Gastrocnemius medialis (tissue), 4 donors: ENCODE data around the gene SPATA31E1. TPM values are rescaled to one million over a fixed set of nuclear protein-coding genes. Genes with fewer than 3 reads are reported as not detected.

Experiments
- ATAC-seq, 2 donors: fragments of 150-250 bp; one replicate each; pipeline ENCODE4 v1.9.1; 2016
- DNase-seq, 2 donors: peaks; one replicate each; pipeline ENCODE4 v3.0.0-alpha.2; 2019
- H3K27ac ChIP-seq, 4 donors: fragments of 200-600 bp; sonication (generic); 1 replicate in 1 of 4; 2 replicates in 3 of 4; pipeline ENCODE4 v1.5.1; 2016 to 2018; ENCODE audit warnings: mild to moderate bottlenecking in 2 of 4, moderate library complexity in 1 of 4
- H3K27me3 ChIP-seq, 3 donors: fragments of 200-600 bp; sonication (generic) in 2 of 3; 1 replicate in 1 of 3; 2 replicates in 2 of 3; pipeline versions ENCODE4 v1.5.1 to v1.6.0; 2016 to 2019; ENCODE audit warnings: mild to moderate bottlenecking in 1 of 3, moderate library complexity in 1 of 3
- H3K36me3 ChIP-seq, 2 donors: fragments of 200-600 bp; sonication (generic) in 1 of 2; one replicate each; pipeline ENCODE4 v1.5.1; 2017 to 2018
- H3K4me1 ChIP-seq, 2 donors: fragments of 200-600 bp; sonication (generic) in 1 of 2; one replicate each; pipeline ENCODE4 v1.5.1; 2016 to 2017; ENCODE audit warnings: mild to moderate bottlenecking in 2 of 2
- H3K4me3 ChIP-seq, 4 donors: fragments of 200-600 bp; sonication (generic) in 3 of 4; 1 replicate in 1 of 4; 2 replicates in 3 of 4; pipeline ENCODE4 v1.5.1; 2016 to 2019; ENCODE audit warnings: mild to moderate bottlenecking in 2 of 4
- H3K9me3 ChIP-seq, 3 donors: fragments of 200-600 bp; sonication (generic) in 2 of 3; 1 replicate in 1 of 3; 2 replicates in 2 of 3; pipeline ENCODE4 v1.5.1; 2016 to 2019
- CTCF ChIP-seq, 5 experiments: fragments of 450-650 bp in 3 of 5; fragments of 200-600 bp in 2 of 5; sonication (generic) in 2 of 5; IDR thresholded peaks in 4 of 5; conservative IDR thresholded peaks in 1 of 5; 1 replicate in 4 of 5; 2 replicates in 1 of 5; pipeline ENCODE4 v1.5.1; 2016 to 2019; ENCODE audit warnings: antibody characterized with exemption in 5 of 5, mild to moderate bottlenecking in 3 of 5, moderate library complexity in 3 of 5
- POLR2A ChIP-seq, 2 donors: fragments of 450-650 bp; IDR thresholded peaks; one replicate each; pipeline ENCODE4 v1.6.1; 2017; ENCODE audit warnings: antibody characterized with exemption in 2 of 2, mild to moderate bottlenecking in 2 of 2, moderate library complexity in 2 of 2
- in situ Hi-C, 4 donors: fragments of 200-750 bp; cut with MboI; loops; one replicate each; pipeline versions ENCODE4 v1.15.0 to v1.8.0; 2017; ENCODE audit warnings: low sequenced_read_pairs in 4 of 4
- intact Hi-C: fragments of 100-400 bp; cut with DNase I; formaldehyde crosslinking; loops from one replicate; pipeline ENCODE4 v1.15.1; 2023; ENCODE audit warnings: low total_unique reads
- total RNA-seq, 4 donors: library from RNA; depleted of rRNA; stranded (reverse); fragments of >200 nt; gene quantifications; one replicate each; pipeline versions ENCODE4 v1.1.0 to v1.2.3, GENCODE V29; 2016

Gene SPATA31E1
- total RNA-seq, result not detected

GRCh38 chr9:87882627-87883026 is at the start of gene SPATA31E1:
SPATA31E1 (plus strand) TSS chr9:87882877; CDS start chr9:87882892, 15 bp downstream.
- no peaks in the 10 kb centered on the region for H3K9me3 ChIP-seq
- no peak within 1 kb of the TSS for H3K4me3 ChIP-seq
- no peaks in the 10 kb centered on the region for H3K36me3 ChIP-seq
- DNase-seq (no peak), ATAC-seq (no peak)
- no peaks in the 10 kb centered on the region for H3K4me1 ChIP-seq
- H3K27me3 ChIP-seq, result no peaks in the 10 kb centered on the region
- in situ Hi-C loops (no loop called here), intact Hi-C loops (no loop called here)
- no peak within 1 kb of the TSS for H3K27ac ChIP-seq
- TF ChIP-seq CTCF (IDR thresholded peaks at IDR 0.05 in 4 of 5, conservative IDR thresholded peaks at IDR 0.05 in 1 of 5), result no peak
- TF ChIP-seq POLR2A (IDR thresholded peaks at IDR 0.05), result no peak

- H3K36me3 ChIP-seq, result no peaks in the 10 kb centered on the region
- H3K27me3 ChIP-seq, result no peaks in the 10 kb centered on the region
- no peak overlapping the region for H3K4me3 ChIP-seq
- DNase-seq (no peak), ATAC-seq (no peak)
- no peaks in the 10 kb centered on the region for H3K9me3 ChIP-seq
- no peak overlapping the region for H3K27ac ChIP-seq
- in situ Hi-C loops (no loop called here), intact Hi-C loops (no loop called here)
- no peaks in the 10 kb centered on the region for H3K4me1 ChIP-seq
- TF ChIP-seq POLR2A (IDR thresholded peaks at IDR 0.05) (no peak), CTCF (IDR thresholded peaks at IDR 0.05 in 4 of 5, conservative IDR thresholded peaks at IDR 0.05 in 1 of 5) (no peak)
These were observed 48.3 kb upstream of the SPATA31E1 start for GRCh38 chr9:87834357-87834756.

- H3K27me3 ChIP-seq, result no peaks in the 10 kb centered on the region
- TF ChIP-seq CTCF (IDR thresholded peaks at IDR 0.05 in 4 of 5, conservative IDR thresholded peaks at IDR 0.05 in 1 of 5), result no peak
- no peak for TF ChIP-seq POLR2A (IDR thresholded peaks at IDR 0.05)
- H3K36me3 ChIP-seq, result no peaks in the 10 kb centered on the region
- in situ Hi-C loops (no loop called here), intact Hi-C loops (no loop called here)
- ATAC-seq (no peak), DNase-seq (no peak)
- H3K27ac ChIP-seq, result no peak overlapping the region
- H3K4me3 ChIP-seq, result no peak overlapping the region
- no peaks in the 10 kb centered on the region for H3K4me1 ChIP-seq
- H3K9me3 ChIP-seq, result no peaks in the 10 kb centered on the region
These were observed 46.1 kb upstream of the SPATA31E1 start for GRCh38 chr9:87836536-87836935.

- H3K4me3 ChIP-seq, result no peak overlapping the region
- intact Hi-C loops (no loop called here), in situ Hi-C loops (no loop called here)
- no peaks in the 10 kb centered on the region for H3K9me3 ChIP-seq
- no peak for TF ChIP-seq POLR2A (IDR thresholded peaks at IDR 0.05)
- TF ChIP-seq CTCF (IDR thresholded peaks at IDR 0.05 in 4 of 5, conservative IDR thresholded peaks at IDR 0.05 in 1 of 5), result no peak
- H3K27me3 ChIP-seq, result no peaks in the 10 kb centered on the region
- H3K36me3 ChIP-seq, result no peaks in the 10 kb centered on the region
- no peaks in the 10 kb centered on the region for H3K4me1 ChIP-seq
- no peak overlapping the region for H3K27ac ChIP-seq
- DNase-seq, result no peak
- ATAC-seq, result no peak
These were observed 45.5 kb upstream of the SPATA31E1 start for GRCh38 chr9:87836951-87837705.

GRCh38 chr9:87840134-87840533 is 42.5 kb upstream of the SPATA31E1 start:
- H3K4me3 ChIP-seq, result no peak overlapping the region
- no peaks in the 10 kb centered on the region for H3K9me3 ChIP-seq
- no peak for DNase-seq
- ATAC-seq, result no peak
- no peaks in the 10 kb centered on the region for H3K36me3 ChIP-seq
- in situ Hi-C loops (no loop called here), intact Hi-C loops (no loop called here)
- TF ChIP-seq CTCF (IDR thresholded peaks at IDR 0.05 in 4 of 5, conservative IDR thresholded peaks at IDR 0.05 in 1 of 5), result no peak
- no peak for TF ChIP-seq POLR2A (IDR thresholded peaks at IDR 0.05)
- H3K27me3 ChIP-seq, result no peaks in the 10 kb centered on the region
- H3K4me1 ChIP-seq, result no peaks in the 10 kb centered on the region
- no peak overlapping the region for H3K27ac ChIP-seq
